ENCODE data around the gene FBLN2. TPM values are rescaled to one million over a fixed set of nuclear protein-coding genes. Genes with fewer than 3 reads are reported as not detected.

The FBLN2 gene
- total RNA-seq, 1 donor, result 54.6 TPM

GRCh38 chr3:13598926-13599886 is 50.3 kb downstream of the FBLN2 start:
- H3K36me3 ChIP-seq (ENCODE audit: insufficient read depth, low read length), result no peaks in the 10 kb centered on the region
- no peaks in the 10 kb centered on the region for H4K20me1 ChIP-seq (ENCODE audit: insufficient read depth, low read length)
- H3K79me2 ChIP-seq (ENCODE audit: insufficient read depth, low read length), result no peaks in the 10 kb centered on the region
- no peak overlapping the region for H3K27ac ChIP-seq (ENCODE audit: low read depth, low read length)
- H3K4me1 ChIP-seq (ENCODE audit: insufficient read depth, low read length), result peaks cover 5% of the 10 kb centered on the region
- H3K4me2 ChIP-seq (ENCODE audit: insufficient read depth, low read length), result no peak overlapping the region
- no peak overlapping the region for H2AFZ ChIP-seq (ENCODE audit: low read length)
- H3K27me3 ChIP-seq (ENCODE audit: insufficient read depth, low read length), result no peaks in the 10 kb centered on the region
- no peaks in the 10 kb centered on the region for H3K9me3 ChIP-seq (ENCODE audit: low read depth, low read length)
- H3K4me3 ChIP-seq (ENCODE audit: insufficient read depth, low read length), result no peak overlapping the region
- TF ChIP-seq CTCF (IDR thresholded peaks at IDR 0.05; ENCODE audit: extremely low read depth, low read depth, low read length), result no peak
- DNase-seq (ENCODE audit: insufficient read length, low spot score, missing footprints), result peak; percentile 82

DNA sequence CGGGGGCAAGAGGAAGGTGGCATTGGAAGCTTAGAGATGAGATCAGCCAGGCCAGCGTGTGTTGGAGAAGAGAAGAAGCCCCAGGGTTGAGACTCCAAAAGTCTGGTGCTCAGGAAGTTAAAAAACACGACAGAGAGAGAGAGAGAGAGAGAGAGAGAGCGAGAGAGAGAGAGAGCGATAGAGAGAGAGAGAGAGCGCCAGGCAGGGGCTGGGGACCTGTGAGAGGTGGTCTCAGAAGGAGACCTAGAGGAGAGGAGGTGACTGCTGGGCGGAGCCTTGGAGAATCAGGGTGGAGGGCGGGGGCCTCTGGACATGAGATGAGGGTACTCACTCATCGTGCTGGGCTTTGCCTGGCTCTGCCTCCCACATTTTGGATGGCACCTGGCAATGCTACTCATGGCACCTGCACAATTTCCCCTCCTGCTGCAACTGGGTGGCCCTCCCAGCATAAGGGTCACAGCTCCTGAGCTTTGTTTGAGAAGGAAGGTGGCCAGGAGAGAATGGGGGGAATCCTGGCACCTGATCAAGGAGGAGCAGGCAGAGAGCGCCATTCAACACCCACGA is 51.0 kb downstream of the FBLN2 start:
- no peaks in the 10 kb centered on the region for H3K27me3 ChIP-seq (ENCODE audit: insufficient read depth, low read length)
- H3K4me1 ChIP-seq (ENCODE audit: insufficient read depth, low read length), result peaks cover 5% of the 10 kb centered on the region
- H3K4me2 ChIP-seq (ENCODE audit: insufficient read depth, low read length), result no peak overlapping the region
- no peak overlapping the region for H3K4me3 ChIP-seq (ENCODE audit: insufficient read depth, low read length)
- H2AFZ ChIP-seq (ENCODE audit: low read length), result no peak overlapping the region
- H3K36me3 ChIP-seq (ENCODE audit: insufficient read depth, low read length), result no peaks in the 10 kb centered on the region
- no peak for TF ChIP-seq CTCF (IDR thresholded peaks at IDR 0.05; ENCODE audit: extremely low read depth, low read depth, low read length)
- H3K79me2 ChIP-seq (ENCODE audit: insufficient read depth, low read length), result no peaks in the 10 kb centered on the region
- DNase-seq (ENCODE audit: insufficient read length, low spot score, missing footprints), result no peak
- no peaks in the 10 kb centered on the region for H3K9me3 ChIP-seq (ENCODE audit: low read depth, low read length)
- no peaks in the 10 kb centered on the region for H4K20me1 ChIP-seq (ENCODE audit: insufficient read depth, low read length)
- no peak overlapping the region for H3K27ac ChIP-seq (ENCODE audit: low read depth, low read length)

DNA sequence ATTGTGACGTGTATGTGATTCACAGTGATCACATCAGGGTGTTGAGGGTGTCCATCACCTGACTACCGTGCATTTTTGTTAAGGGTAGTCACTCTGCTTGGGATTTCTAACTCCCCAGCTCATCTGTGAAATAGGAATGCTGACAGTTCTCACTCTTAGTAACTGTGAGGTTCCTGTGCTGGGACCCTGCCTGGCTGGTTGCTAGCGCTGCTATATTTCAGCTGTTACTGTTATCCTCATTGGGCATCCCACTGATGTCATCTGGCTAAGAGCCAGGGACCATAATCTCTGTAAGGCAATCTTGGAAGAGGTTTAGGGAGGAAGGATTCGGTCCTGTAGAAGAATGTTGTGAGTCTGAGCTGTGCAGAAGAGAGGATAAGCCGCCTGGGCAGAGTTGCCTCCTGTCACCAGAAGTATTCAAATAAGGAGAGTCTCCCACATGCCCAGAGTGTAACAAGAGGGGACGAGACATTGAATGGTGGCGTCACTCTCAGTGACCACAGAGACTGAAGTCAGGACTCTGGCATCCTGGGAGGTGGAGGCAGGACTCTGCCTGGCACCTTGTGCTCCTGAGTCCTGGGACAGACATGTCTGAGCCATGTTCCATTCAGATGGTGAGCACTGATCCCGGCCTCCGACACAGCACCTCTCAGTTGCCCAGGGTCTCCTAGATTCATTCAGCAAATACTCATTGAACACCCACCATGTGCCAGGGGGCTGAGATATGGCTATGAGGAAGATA is 52.2 kb downstream of the FBLN2 start:
- no peak for TF ChIP-seq CTCF (IDR thresholded peaks at IDR 0.05; ENCODE audit: extremely low read depth, low read depth, low read length)
- no peaks in the 10 kb centered on the region for H4K20me1 ChIP-seq (ENCODE audit: insufficient read depth, low read length)

More for the DNA sequence above, 52.2 kb downstream of the FBLN2 start:
- H3K4me3 ChIP-seq (ENCODE audit: insufficient read depth, low read length), result no peak overlapping the region
- DNase-seq (ENCODE audit: insufficient read length, low spot score, missing footprints), result peak; percentile 59
- H3K36me3 ChIP-seq (ENCODE audit: insufficient read depth, low read length), result no peaks in the 10 kb centered on the region
- no peaks in the 10 kb centered on the region for H3K79me2 ChIP-seq (ENCODE audit: insufficient read depth, low read length)
- H3K9me3 ChIP-seq (ENCODE audit: low read depth, low read length), result no peaks in the 10 kb centered on the region
- H2AFZ ChIP-seq (ENCODE audit: low read length), result no peak overlapping the region
- H3K4me1 ChIP-seq (ENCODE audit: insufficient read depth, low read length), result peaks cover 5% of the 10 kb centered on the region
- H3K27ac ChIP-seq (ENCODE audit: low read depth, low read length), result no peak overlapping the region
- H3K4me2 ChIP-seq (ENCODE audit: insufficient read depth, low read length), result no peak overlapping the region
- H3K27me3 ChIP-seq (ENCODE audit: insufficient read depth, low read length), result no peaks in the 10 kb centered on the region

All from osteoblast (primary cell).